ENCODE results near the gene PHYKPL.
"Not testable (repeated sequence)": the region's sequence is repeated elsewhere in the genome, so short reads cannot be mapped to it uniquely, and the experiment has no call there.

Gene PHYKPL

DNA sequence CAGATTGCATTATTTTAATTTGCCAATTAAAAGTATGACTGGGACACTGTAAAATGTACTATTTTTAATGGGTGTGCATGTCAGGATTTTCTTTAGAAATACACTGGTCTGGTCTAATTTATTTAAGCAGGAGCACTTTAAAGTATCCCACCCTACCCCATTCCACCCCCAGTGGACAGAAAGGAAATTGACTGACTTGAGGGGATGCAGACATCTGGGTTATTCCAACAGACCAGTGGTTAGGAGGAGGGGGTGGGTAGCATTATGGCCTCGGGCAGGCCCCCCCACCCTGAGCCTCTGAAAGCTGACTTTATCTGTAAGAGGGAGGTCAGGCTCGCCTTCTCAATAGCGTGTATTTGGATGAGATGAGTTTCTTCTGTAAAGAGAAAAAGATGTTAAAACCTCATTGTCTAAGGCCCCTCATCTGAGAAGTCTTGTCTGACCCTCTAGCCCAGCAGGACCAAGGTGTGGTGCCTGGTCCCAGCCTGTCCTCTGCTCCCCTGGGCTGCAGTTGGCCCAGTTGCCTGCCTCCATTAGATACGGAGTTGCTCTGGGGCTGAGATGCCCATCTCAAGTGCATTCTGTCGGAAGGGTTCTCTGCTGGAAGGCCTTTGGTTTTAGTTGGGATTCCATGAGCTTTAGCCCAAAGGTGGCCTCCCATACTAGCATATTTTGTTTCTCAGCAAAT, 23.9 kb downstream of the PHYKPL start:
- no peak for DNase-seq (ENCODE audit: low read depth in 1 of 2, low spot score in 1 of 2)

DNA sequence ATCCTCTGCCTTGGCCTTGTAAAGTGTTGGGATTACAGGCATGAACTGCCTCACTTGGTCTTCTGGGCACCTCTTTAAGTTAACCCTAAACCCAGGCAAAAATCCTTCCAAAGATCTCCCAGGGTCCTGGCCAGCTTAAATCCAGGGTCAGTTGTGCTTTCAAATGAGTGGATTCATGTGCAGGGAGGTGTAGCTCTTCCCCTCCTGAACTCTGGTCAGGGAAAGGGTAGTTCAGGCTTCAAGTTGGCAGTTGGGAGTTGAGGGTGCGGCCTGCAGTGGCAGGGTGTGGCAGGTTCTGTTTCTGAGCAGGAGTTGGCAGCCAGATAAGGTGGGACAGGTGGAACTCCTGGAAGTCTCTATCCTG, 24.7 kb downstream of the PHYKPL start:
- DNase-seq (ENCODE audit: low read depth in 1 of 2, low spot score in 1 of 2), result no peak

DNA sequence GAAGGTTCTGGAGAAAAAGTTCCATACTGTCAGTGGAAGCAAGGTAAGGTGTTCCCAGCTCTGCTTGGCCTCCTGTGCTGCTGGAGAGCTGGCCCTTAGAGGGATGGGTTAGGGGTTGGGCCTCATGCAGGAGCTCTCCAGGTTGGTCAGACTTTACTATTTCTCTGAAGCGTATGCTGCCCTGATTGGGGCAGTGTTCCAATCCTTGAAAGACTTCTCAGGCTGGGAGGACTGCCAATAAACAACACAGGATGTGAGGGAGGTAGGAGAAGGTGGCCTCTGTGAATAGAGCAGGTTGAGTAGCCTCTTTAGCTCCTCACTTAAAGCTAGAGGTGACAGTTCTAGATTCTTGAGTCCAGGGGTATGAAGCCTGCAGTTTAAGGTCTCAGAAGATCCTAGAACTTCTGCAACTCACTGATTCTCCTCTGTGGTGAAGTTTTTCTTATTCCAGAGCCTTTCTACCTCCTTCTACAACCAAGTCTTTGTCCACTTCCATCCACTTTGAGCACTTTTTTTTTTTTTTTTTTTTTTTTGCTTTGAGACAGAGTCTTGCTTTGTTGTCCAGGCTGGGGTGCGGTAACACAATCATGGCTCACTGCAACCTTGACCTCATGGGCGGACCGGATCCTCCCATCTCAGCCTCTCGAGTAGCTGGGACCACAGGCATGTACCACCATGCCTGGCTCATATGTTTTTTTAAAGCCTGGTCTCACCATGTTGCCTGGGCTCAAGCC, 25.3 kb downstream of the PHYKPL start:
- DNase-seq (ENCODE audit: low read depth in 1 of 2, low spot score in 1 of 2), result no peak

DNA sequence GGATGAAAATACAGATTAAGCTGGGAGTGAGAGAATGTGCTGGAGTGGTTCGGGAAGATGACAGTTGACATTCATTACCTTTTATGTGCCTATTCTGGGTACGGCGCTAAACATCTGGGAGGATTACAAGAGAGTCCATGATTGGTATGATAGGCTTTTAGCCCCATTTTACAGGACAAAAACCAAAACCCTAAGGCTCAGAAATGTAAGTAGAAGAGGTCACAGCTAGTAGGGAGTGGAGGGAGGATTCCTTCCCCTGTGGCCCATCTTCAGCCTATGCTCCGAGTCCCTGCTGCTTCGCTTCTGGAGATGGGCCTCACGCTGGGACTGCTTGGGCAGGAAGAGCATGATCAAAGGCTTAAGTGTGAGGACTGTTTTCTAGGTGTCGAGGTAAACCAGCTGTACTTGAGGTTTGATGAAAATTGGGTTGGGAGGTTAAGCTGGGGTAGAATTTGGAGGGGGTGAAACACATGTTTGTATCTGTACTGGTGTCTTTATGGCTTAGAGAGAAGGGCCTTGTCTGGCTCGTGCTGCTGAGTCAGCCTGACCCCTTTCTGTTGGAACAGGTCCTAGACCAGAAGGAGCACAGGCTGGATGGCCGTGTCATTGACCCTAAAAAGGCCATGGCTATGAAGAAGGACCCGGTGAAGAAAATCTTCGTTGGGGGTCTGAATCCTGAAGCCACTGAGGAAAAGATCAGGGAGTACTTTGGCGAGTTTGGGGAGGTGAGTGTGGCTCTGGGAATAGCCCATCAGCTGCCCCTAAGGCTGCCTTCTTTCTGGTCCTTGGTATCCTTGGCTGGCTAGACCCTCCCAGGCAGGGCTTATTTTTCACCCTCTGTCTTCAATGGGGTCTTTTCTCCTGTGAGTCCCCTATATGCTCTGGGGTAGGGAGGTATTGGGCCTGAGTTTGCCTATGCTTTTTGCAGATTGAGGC, 26.2 kb downstream of the PHYKPL start:
- DNase-seq (ENCODE audit: low read depth in 1 of 2, low spot score in 1 of 2), result no peak

DNA sequence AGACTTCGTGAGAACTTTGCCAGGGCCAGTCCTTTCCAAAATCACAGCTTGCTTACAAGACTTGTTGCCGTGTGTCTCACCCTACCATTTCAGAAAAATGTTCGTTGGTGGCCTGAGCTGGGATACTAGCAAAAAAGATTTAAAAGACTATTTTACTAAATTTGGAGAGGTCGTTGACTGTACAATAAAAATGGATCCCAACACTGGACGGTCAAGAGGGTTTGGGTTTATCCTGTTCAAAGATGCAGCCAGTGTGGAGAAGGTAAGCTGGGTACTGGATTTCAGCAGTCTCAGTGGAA, 26.9 kb downstream of the PHYKPL start:
- DNase-seq (ENCODE audit: low read depth in 1 of 2, low spot score in 1 of 2), result no peak

DNA sequence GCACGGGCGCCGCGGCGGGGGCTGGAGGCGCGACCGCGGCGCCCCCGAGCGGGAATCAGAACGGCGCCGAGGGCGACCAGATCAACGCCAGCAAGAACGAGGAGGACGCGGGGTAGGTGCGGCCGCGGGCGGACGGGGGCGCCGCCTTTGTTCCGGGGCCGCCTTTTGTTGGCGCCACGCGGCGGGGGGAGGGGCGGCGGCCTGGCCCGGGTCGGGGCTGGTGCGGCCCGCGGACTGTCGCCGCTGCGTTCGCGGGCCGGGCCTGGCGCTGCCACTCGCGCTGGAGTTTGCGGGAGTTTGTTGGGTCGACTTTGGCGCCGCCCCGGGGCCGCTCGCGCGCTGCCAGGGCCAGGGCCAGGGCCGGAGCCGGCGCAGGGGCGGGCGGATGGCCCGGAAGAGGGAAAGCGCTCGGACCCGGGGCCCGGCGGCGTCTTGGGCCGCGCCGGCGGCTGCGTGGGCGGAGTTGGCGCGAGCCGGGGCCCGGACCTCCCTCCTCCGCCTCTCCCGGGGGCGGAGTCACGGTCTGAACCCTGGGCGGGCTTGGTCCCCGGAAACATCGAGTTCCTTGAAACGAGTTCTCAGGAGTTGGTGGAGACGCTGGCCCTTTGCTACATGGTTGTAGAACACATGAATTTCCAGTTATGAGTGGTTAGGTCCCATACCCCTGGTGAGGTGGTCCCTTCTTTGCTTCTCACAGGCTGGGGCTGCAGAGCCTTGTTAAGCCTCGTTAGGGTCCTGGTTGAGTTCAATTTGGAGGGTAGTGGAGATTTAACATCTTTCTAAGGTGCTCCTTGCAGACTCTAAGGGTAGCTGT, 27.5 kb downstream of the PHYKPL start:
- peak; percentile 41 to 70 for DNase-seq (ENCODE audit: low read depth in 1 of 2, low spot score in 1 of 2)

DNA sequence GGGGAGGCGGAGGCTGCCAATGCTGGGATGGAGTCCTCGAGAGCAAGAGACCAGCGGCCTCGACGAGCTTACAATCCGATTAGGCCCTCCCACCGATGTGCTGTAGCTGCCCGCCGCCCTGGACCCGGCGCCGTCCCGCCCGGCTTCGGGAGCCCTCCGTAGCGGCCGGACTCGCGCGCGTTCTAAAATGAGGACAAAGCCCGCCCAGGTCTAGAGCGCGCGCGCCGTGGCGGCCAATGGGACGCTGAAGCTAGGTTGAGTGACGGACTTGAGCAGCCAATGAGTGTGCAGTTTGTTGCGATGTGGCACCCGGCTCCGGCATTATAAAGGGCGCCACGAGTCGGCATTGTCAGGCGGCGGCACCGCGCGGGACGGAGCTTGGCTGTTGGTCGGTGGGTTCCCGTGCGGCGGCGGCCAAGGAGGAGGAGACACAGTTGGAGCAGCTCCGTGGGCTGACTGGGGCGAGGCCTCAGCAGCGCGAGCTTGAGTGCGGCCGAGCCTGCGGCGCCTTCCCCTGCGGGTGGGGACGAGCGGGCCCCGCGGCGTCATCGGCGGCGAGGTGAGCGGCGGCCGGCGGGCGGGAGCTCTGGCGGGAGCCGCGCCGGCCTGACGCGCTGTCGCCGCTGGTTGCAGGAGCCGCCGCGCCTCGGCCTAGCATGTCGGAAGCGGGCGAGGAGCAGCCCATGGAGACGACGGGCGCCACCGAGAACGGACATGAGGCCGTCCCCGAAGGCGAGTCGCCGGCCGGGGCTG, 28.2 kb downstream of the PHYKPL start, which contains the start of gene HNRNPAB:
Gene HNRNPAB, plus strand, starts transcription at position 352 of the 753 bp plus-strand sequence. Its CDS starts 305 bp downstream, at position 657.
- DNase-seq (ENCODE audit: low read depth in 1 of 2, low spot score in 1 of 2), result peak; percentile 95 to 98

DNA sequence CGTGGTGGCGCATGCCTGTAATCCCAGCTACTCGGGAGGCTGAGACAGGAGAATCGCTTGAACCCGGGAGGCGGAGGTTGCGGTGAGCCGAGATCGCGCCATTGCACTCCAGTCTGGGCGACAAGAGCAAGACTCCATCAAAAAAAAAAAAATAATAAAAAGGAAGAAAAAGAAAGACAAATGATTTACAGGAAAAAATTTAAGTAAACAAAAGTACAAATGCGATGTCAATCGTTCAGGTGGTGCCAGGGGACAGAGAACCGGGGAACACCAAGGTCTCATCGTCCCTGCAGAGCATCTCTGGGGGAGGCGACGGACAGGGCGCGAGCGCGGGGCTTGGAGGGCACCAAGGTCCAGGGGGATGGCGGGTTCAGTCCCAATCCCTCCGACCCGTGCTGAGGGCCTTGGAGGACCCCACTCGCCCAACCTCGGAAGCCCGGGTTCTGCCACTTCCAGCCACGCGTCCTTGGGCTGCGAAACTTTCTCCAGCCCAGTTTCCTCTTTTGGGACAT, 28.9 kb downstream of the PHYKPL start:
- no peak for DNase-seq (ENCODE audit: low read depth in 1 of 2, low spot score in 1 of 2)

DNA sequence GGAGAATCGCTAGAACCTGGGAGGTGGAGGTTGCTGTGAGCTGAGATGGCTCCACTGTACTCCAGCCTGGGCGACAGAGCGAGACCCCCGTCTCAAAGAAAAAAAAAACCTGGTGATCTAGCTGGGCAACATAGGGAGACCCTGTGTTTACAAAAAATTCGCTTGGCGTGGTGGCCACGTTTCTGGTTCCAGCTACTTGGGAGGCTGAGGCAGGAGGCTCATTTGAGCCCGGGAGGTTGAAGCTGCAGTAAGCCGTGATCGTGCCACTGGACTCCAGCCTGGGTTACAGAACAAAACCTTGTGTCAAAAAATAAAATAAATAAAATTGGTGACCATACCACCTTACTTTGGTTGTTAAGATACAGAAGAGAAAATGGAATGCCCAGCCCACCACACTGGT, 30.1 kb downstream of the PHYKPL start:
- DNase-seq (ENCODE audit: low read depth in 1 of 2, low spot score in 1 of 2), result no peak

DNA sequence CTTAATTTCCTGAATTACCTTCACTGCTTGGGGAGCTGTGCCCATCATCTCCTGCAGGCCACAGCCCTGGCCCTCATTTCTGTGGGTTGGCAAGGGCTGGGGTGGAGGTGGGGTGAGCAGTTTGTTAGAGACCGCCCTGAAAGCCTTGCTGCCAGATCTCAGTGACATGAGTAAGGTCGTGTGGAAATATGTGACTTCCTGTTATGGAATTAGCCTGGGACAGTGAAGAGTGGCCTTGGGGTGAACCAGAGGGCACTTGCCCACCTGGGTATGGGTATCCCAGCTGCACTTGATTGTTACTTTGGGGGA, 30.7 kb downstream of the PHYKPL start:
- DNase-seq (ENCODE audit: low read depth in 1 of 2, low spot score in 1 of 2), result no peak

DNA sequence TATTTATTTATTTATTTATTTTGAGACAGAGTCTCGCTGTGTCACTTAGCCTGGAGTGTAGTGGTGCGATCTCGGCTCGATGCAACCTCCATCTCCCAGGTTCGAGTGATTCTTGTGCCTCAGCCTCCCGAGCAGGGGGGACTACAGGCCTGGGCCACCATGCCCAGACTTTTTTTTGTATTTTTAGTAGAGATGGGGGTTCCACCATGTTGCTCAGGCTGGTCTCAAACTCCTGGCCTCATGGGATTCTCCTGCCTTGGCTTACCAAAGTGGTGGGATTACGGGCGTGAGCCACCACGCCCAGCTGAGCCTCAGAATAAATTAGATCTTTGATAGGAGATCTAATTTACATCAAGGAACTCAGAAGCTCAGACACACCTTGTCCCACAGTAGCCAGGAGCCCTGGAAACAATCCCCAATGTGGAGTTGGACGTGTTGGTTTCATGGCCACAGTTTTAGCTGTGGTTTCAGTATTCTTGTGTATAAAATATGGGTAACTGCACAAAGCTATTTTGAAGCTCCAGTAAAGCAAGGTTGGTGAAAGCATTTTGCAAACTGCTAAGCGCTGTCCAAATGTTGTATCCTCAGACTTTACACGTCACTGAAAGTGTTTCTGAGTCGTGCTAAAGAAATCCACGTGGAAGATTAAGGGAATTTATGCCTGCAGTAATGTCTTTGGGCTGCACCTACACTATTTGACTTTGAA, 31.2 kb downstream of the PHYKPL start:
- DNase-seq (ENCODE audit: low read depth in 1 of 2, low spot score in 1 of 2), result no peak

DNA sequence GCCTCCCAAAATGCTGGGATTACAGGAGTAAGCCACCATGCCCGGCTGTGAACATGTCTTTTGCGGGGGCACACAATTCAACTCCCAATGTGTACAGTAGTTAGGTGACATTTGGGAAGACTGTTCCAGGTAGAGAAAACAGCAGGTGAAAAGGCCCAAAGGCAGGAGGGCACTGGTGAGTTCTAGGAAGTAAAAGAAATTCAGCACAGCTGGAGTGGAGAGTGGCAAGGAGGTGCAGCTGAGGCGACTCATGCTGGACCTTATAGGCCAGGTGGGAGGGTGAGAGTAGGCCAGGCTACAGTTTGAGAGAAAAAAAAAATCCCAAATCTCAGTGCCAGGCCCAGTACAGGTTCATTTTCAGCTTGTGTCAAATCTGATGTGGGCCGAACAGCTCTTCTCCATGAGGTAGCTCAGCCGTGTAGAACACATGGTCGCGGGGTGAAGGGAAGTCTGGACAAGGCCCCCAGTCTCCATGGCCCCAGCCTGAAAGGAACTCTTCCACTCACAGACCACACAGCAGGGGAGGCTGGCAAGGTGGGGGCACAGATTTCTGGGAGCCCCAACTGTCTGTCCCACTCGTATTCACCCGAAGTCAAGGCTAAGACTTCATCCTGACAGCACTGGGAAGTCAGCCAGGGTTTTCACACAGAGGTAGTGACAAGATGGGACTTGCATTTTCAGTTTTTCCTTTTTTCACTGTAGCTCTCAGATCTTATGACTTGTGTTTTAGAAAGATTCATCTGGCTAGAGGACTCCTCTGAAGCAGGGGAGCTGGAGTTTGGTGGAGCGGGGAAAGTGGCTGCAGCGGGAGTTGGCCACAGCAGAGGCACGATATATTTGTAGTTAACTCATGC, 32.8 kb downstream of the PHYKPL start:
- DNase-seq (ENCODE audit: low read depth in 1 of 2, low spot score in 1 of 2), result no peak

DNA sequence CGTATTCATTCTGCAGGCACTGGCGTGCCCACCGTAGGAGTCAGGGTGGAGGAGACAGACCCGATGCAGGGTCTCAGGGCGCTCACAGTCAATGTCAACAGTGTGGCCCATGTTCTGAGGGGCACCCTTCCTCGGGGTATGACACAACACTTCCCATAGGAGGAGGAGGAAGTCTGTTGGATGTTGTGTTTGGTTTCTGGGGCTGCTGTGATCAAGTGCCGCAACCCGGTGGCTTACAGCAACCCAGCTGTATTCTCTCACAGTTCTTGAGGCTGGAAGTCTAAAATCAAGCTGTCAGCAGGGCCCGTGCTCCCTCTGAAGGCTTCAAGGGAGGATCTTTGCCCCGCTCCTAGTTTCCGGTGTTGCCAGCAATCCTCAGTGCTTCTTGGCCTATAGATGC, 33.9 kb downstream of the PHYKPL start:
- DNase-seq (ENCODE audit: low read depth in 1 of 2, low spot score in 1 of 2), result no peak

DNA sequence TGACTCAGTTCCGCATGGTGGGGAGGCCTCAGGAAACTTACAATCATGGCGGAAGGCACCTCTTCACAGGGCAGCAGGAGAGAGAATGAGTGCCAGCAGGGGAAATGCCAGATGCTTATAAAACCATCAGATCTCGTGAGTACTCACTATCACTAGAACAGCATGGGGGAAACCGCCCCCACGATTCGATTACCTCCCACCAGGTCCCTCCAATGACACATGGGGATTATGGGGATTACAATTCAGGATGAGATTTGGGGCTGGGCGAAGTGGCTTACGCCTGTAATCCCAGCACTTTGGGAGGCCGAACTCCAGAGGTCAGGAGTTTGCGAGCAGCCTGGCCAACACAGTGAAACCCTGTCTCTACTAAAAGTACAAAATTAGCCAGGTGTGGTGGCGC, 34.5 kb downstream of the PHYKPL start:
- DNase-seq (ENCODE audit: low read depth in 1 of 2, low spot score in 1 of 2), result not testable (repeated sequence)

DNA sequence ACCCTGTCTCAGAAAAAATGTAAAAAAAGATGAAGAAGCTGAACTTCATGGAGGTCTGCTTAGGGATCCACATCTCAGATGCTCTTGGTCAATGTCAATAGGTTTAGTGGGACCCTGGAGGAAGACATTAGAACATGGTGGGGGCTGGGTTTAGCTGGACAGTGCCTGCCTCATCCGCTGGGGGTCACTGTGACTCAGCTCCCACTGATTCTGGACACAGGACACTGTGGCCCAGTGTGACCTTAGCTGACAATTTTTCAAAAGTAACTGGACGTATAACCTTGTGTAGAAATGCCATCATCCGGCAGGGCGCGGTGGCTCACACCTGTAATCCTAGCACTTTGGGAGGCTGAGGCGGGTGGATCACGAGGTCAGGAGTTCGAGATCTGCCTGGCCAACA, 35.6 kb downstream of the PHYKPL start:
- no peak for DNase-seq (ENCODE audit: low read depth in 1 of 2, low spot score in 1 of 2)

DNA sequence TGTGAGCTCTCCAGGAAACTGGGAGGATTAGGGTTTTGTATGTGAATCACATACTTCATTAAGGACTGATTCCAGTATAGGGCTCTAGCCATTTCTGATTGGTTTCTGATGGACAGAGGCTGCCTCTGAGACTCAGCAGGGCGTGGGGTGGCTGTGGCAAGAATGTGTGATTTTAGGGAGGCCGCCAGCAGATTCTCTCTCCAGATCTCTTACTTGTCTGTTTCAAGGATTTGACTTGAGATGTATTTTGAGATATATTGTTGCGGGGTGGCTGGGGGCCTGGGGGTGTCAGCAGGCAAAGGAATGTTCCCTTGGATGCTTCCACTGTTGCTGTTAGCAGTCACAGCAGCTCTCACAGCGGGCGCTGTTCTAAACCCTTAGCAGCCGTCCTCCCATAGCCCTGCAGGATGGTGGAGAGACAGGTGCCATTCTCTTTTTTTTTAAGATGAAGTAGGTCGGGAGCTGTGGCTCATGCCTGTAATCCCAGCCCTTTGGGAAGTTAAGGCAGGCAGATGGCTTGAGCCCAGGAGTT, 36.3 kb downstream of the PHYKPL start:
- DNase-seq (ENCODE audit: low read depth in 1 of 2, low spot score in 1 of 2), result no peak

DNA sequence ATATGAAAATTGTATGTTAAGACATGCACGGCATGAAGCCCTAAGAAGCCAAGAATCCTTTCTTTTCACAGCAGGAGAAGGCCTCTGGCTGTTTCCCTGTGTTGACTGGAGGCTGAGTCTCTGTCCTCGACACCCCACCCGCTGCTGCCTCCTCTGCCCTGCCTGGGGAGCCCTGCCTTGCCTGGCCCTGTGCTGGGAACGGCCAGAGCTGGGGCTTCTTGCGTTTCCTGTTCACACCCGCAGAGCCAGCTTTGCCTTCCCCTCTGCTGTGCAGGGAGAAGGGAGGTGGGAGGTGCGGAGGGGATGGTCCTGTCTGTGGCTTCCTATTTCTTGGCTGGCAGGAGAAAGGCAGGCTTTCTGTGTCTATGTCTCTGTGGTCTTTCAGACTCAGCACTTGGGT, 38.6 kb downstream of the PHYKPL start:
- no peak for DNase-seq (ENCODE audit: low read depth in 1 of 2, low spot score in 1 of 2)

DNA sequence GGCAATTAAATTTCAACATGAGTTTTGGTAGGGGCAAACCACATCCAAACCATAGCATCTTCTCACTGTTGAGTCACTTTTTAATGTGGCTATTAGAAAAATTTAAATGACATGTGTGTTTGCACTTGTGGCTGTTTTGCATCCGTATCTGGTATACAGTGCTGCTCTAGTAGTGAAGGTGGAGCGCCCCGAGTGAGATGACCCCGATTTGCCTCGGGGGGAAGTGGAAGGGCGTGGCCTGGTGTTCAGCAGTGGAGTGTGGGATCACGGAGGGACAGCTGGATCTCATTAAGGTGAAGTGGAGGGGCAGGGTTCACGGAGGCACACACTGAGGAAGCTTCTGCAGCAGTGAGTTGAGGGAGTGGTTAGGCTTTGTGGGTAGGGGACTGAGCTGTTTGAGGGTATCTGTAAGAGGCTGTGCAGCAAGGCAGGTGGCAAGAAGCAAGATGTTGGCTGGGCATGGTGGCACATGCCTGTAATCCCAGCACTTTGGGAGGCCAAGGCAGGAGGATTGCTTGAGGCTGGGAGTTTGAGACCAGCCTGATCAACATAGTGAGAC, 39.3 kb downstream of the PHYKPL start:
- DNase-seq (ENCODE audit: low read depth in 1 of 2, low spot score in 1 of 2), result no peak
